Upper lobe of right lung (tissue), 1 donor: Measurements from ENCODE around the gene PKN2. TPM values are rescaled to one million over a fixed set of nuclear protein-coding genes. Genes with fewer than 3 reads are reported as not detected.

Experiments
- ATAC-seq: fragments of 200-7000 bp; cut with Tn5 transposase; one replicate; pipeline ENCODE4 v1.9.1; 2020; ENCODE audit warnings: mild to moderate bottlenecking, moderate library complexity
- DNase-seq: peaks from one replicate; pipeline ENCODE4 v3.0.0-alpha.2; 2020
- H3K27ac ChIP-seq: fragments of 200-600 bp; one replicate; pipeline ENCODE4 v1.8.0; 2022
- H3K27me3 ChIP-seq: fragments of 200-600 bp; one replicate; pipeline ENCODE4 v1.8.0; 2022; ENCODE audit warnings: mild to moderate bottlenecking
- H3K36me3 ChIP-seq: fragments of 200-600 bp; one replicate; pipeline ENCODE4 v1.8.0; 2022
- H3K4me1 ChIP-seq: fragments of 200-600 bp; one replicate; pipeline ENCODE4 v1.8.0; 2022
- H3K4me3 ChIP-seq: fragments of 200-600 bp; one replicate; pipeline ENCODE4 v1.8.0; 2022; ENCODE audit warnings: mild to moderate bottlenecking
- H3K9me3 ChIP-seq: fragments of 200-600 bp; one replicate; pipeline ENCODE4 v1.8.0; 2022
- intact Hi-C: fragments of 100-400 bp; cut with DNase I; formaldehyde crosslinking; loops from one replicate; pipeline ENCODE4 v1.11.0; 2022
- total RNA-seq: library from RNA; stranded (reverse); fragmentation: NEBNext Ultra II Directional; extraction: Animal tissue kit (Norgen Biotek cat#: 25700); gene quantifications from one replicate; pipeline ENCODE4 v1.2.1, GENCODE V29; 2021
- TF ChIP-seq, protein P1 (sequence below): fragments of 200-600 bp; IDR thresholded peaks from one replicate; pipeline ENCODE4 v1.8.0; 2022; ENCODE audit warnings: antibody characterized with exemption
- donor health status: DM: no; HTN: yes; CAD: no; lungs with severe emphysema.

Gene PKN2
- total RNA-seq, 1 donor from 2014 or later = 45.8 TPM

DNA sequence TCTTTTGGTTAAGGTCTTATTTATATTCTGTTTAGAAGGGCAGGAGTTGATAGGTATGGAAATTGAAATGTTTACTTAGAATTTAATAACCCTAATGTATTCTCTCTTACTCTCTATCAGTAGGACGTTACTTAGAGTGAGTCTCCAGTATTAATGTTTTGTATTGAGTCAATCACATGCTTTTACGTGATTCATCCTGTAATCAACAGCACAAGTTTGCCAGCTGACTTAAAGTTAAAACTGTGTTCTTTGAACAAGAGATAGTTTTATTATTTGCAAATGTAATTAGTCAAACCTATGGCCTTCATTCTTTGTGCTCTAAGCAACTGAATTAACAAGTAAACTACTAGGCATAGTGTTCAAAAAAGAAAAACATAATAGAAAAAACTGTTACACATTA, 57.3 kb downstream of the PKN2 start:
- no peaks in the 10 kb centered on the region for H3K27me3 ChIP-seq
- no peaks in the 10 kb centered on the region for H3K4me1 ChIP-seq
- no peak for ATAC-seq
- intact Hi-C loops = no loop called here
- H3K9me3 ChIP-seq = no peaks in the 10 kb centered on the region
- DNase-seq = no peak
- TF ChIP-seq, protein P1, sequence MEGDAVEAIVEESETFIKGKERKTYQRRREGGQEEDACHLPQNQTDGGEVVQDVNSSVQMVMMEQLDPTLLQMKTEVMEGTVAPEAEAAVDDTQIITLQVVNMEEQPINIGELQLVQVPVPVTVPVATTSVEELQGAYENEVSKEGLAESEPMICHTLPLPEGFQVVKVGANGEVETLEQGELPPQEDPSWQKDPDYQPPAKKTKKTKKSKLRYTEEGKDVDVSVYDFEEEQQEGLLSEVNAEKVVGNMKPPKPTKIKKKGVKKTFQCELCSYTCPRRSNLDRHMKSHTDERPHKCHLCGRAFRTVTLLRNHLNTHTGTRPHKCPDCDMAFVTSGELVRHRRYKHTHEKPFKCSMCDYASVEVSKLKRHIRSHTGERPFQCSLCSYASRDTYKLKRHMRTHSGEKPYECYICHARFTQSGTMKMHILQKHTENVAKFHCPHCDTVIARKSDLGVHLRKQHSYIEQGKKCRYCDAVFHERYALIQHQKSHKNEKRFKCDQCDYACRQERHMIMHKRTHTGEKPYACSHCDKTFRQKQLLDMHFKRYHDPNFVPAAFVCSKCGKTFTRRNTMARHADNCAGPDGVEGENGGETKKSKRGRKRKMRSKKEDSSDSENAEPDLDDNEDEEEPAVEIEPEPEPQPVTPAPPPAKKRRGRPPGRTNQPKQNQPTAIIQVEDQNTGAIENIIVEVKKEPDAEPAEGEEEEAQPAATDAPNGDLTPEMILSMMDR = no peak
- H3K36me3 ChIP-seq = peaks cover 11% of the 10 kb centered on the region
- H3K4me3 ChIP-seq = no peak overlapping the region
- H3K27ac ChIP-seq = no peak overlapping the region

GRCh38 chr1:88742531-88742930, 58.5 kb downstream of the PKN2 start:
- intact Hi-C loops = no loop called here
- Histone ChIP-seq H3K36me3 (peaks cover 11% of the 10 kb centered on the region), H3K27me3 (no peaks in the 10 kb centered on the region), H3K27ac (no peak overlapping the region), H3K4me3 (no peak overlapping the region), H3K9me3 (no peaks in the 10 kb centered on the region), H3K4me1 (no peaks in the 10 kb centered on the region)
- DNase-seq (no peak), ATAC-seq (no peak)
- TF ChIP-seq, protein P1 = no peak

DNA sequence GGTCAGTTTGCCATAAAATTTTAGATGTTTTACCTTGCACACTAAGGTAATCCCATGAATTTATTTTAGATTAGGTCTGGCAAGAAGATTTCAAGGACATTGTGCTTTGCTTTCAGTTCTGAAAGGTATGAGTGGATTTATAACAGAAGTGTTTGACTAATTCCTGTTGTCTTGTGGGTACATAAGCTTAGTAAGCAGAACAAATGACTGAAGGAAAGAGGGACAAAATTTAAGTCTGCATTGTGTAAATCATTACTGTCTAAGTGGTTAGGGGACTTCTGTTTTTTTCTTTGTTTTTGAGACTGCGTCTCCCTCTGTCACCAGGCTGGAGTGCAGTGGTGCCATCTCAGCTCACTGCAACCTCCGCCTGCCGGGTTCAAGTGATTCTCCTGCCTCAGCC, 60.1 kb downstream of the PKN2 start:
- Histone ChIP-seq H3K27me3 (no peaks in the 10 kb centered on the region), H3K9me3 (no peaks in the 10 kb centered on the region), H3K4me1 (no peaks in the 10 kb centered on the region), H3K27ac (no peak overlapping the region), H3K4me3 (no peak overlapping the region), H3K36me3 (peaks cover 11% of the 10 kb centered on the region)
- intact Hi-C loops = no loop called here
- TF ChIP-seq, protein P1 = no peak
- no peak for DNase-seq
- no peak for ATAC-seq

GRCh38 chr1:88746916-88747315, 62.8 kb downstream of the PKN2 start:
- DNase-seq (no peak), ATAC-seq (no peak)
- Histone ChIP-seq H3K9me3 (no peaks in the 10 kb centered on the region), H3K4me1 (no peaks in the 10 kb centered on the region), H3K27ac (no peak overlapping the region), H3K36me3 (peaks cover 11% of the 10 kb centered on the region), H3K4me3 (no peak overlapping the region), H3K27me3 (no peaks in the 10 kb centered on the region)
- TF ChIP-seq, protein P1 = no peak
- intact Hi-C loops = no loop called here

DNA sequence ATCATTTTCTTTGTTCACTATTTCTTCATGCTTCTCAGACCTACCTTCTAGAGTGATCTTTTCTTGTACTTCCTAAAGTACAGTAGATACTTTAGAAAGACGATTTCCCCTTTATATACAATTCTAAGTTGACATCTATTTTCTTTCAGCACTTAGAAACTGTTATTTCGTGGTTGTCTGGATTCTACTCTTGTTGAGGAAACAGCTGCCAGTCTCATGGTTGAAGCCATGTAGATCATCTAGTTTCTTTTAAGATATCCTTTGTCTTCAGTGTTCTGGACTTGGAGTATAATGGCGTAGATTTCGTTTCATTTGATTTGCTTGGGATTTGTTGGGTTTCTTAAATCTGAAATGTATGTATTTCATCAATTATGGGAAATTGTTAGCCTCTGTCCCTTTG, 67.6 kb downstream of the PKN2 start:
- DNase-seq = no peak
- Histone ChIP-seq H3K36me3 (peaks cover 3% of the 10 kb centered on the region), H3K27ac (no peak overlapping the region), H3K4me3 (no peak overlapping the region), H3K9me3 (no peaks in the 10 kb centered on the region), H3K4me1 (no peaks in the 10 kb centered on the region), H3K27me3 (no peaks in the 10 kb centered on the region)
- ATAC-seq = no peak
- TF ChIP-seq, protein P1 = no peak
- intact Hi-C loops = no loop called here

DNA sequence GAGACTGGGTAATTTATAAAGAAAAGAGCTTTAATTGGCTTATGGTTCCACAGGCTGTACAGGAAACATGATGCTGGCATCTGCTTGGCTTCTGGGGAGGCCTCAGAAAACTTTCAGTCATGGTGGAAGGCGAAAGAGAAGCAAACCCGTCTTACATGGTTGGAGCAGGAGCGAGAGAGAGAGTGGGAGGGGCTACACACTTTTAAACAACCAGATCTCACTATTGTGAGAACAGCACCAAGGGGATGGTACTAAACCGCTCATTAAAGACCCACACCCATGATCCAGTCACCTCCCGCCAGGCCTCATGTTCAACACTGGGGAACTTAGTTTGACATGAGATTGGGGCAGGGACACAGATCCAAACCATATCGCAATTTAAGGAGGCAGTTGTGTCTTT, 69.4 kb downstream of the PKN2 start:
- Histone ChIP-seq H3K4me1 (no peaks in the 10 kb centered on the region), H3K27me3 (no peaks in the 10 kb centered on the region), H3K9me3 (no peaks in the 10 kb centered on the region), H3K36me3 (peaks cover 4% of the 10 kb centered on the region), H3K4me3 (no peak overlapping the region), H3K27ac (no peak overlapping the region)
- DNase-seq (no peak), ATAC-seq (no peak)
- intact Hi-C loops = no loop called here
- TF ChIP-seq, protein P1 = no peak
